MCF 10A (cell line): ENCODE measurements around the gene HMG20A. TPM values are rescaled to one million over a fixed set of nuclear protein-coding genes. Genes with fewer than 3 reads are reported as not detected.

Experiments
- BruUV-seq: library from RNA; stranded (reverse); fragments of 400-500 nt; replicated peaks from 2 replicates; lab custom pipeline; 2021; lab: Mats Ljungman, UMichigan
- CTCF ChIA-PET: fragments of 300-600 bp; sonication (Branson Sonifier 250); formaldehyde crosslinking; extraction: SDS; loops from one replicate; lab custom pipeline; 2021; ENCODE audit warnings: antibody characterized with exemption, inconsistent platforms; lab: Yijun Ruan, JAX
- POLR2A ChIA-PET: fragments of 300-600, 350-650 bp; sonication (Branson Sonifier 250); formaldehyde crosslinking; extraction: SDS; loops from one replicate; lab custom pipeline; 2020; ENCODE audit warnings: antibody characterized with exemption, inconsistent platforms; lab: Yijun Ruan, JAX
- DNase-seq: peaks from one replicate; pipeline ENCODE4 v3.0.0-alpha.2; 2018; ENCODE audit not compliant: unreplicated experiment
- H3K27ac Mint-ChIP-seq: one replicate; pipeline ENCODE4 v1.8.0; 2022; ENCODE audit warnings: mild to moderate bottlenecking, low read depth, mixed read lengths; ENCODE audit not compliant: unreplicated experiment
- H3K27me3 Mint-ChIP-seq: one replicate; pipeline ENCODE4 v1.8.0; 2022; ENCODE audit warnings: mixed read lengths; ENCODE audit not compliant: insufficient read depth, unreplicated experiment
- H3K36me3 Mint-ChIP-seq: one replicate; pipeline ENCODE4 v1.8.0; 2022; ENCODE audit warnings: mild to moderate bottlenecking, moderate library complexity, mixed read lengths; ENCODE audit not compliant: insufficient read depth, unreplicated experiment
- H3K4me1 Mint-ChIP-seq: one replicate; pipeline ENCODE4 v1.8.0; 2022; ENCODE audit warnings: mixed read lengths; ENCODE audit not compliant: insufficient read depth, unreplicated experiment
- H3K4me3 Mint-ChIP-seq: one replicate; pipeline ENCODE4 v1.8.0; 2022; ENCODE audit warnings: mild to moderate bottlenecking, moderate library complexity, mixed read lengths; ENCODE audit not compliant: unreplicated experiment
- H3K9me3 Mint-ChIP-seq: one replicate; pipeline ENCODE4 v1.8.0; 2022; ENCODE audit warnings: mixed read lengths; ENCODE audit not compliant: unreplicated experiment
- intact Hi-C: fragments of 100-400 bp; cut with micrococcal nuclease; formaldehyde crosslinking; loops from 2 replicates; pipeline ENCODE4 v1.14.1; 2022
- total RNA-seq: library from RNA; stranded (reverse); gene quantifications from 2 replicates; pipeline ENCODE4 v1.2.3, GENCODE V29; 2022
- TF ChIP-seq, protein P1 (sequence below): fragments of 200-600 bp; IDR thresholded peaks from one replicate; pipeline ENCODE4 v1.8.0; 2022; ENCODE audit warnings: antibody characterized with exemption, mild to moderate bottlenecking; ENCODE audit not compliant: unreplicated experiment

HMG20A gene
- total RNA-seq, 1 experiment from 2014 or later, result 39.7 TPM

DNA sequence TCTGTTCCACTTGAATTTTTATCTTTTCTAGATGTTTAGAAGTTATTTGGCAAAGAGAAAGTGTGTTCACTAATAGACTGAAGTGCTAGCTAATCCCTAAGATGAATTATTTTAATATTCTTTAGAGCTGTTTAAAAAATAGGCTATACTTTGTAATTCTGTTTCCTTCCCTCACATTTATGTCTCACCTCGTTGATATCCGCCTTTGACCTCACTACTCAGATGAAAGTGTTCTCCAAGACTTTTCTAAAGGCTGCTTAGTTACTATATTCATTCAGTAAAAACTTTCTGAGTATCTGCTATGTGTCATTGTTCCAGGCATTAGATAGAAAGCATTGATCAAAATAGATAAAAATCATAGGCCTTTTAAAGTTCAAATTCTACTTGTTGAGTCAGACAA is 38.3 kb downstream of the HMG20A start:
- Mint-ChIP-seq H3K27me3 (no peaks in the 10 kb centered on the region), H3K36me3 (peaks cover 31% of the 10 kb centered on the region), H3K9me3 (no peaks in the 10 kb centered on the region), H3K4me1 (peaks cover 22% of the 10 kb centered on the region), H3K4me3 (no peak overlapping the region), H3K27ac (no peak overlapping the region)
- intact Hi-C loops, result no loop called here
- CTCF ChIA-PET, result no interaction called here
- no TSS peak for BruUV-seq
- POLR2A ChIA-PET, result no interaction called here
- no peak for DNase-seq
- TF ChIP-seq, protein P1, sequence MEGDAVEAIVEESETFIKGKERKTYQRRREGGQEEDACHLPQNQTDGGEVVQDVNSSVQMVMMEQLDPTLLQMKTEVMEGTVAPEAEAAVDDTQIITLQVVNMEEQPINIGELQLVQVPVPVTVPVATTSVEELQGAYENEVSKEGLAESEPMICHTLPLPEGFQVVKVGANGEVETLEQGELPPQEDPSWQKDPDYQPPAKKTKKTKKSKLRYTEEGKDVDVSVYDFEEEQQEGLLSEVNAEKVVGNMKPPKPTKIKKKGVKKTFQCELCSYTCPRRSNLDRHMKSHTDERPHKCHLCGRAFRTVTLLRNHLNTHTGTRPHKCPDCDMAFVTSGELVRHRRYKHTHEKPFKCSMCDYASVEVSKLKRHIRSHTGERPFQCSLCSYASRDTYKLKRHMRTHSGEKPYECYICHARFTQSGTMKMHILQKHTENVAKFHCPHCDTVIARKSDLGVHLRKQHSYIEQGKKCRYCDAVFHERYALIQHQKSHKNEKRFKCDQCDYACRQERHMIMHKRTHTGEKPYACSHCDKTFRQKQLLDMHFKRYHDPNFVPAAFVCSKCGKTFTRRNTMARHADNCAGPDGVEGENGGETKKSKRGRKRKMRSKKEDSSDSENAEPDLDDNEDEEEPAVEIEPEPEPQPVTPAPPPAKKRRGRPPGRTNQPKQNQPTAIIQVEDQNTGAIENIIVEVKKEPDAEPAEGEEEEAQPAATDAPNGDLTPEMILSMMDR, result no peak

GRCh38 chr15:77461486-77461885 is 40.8 kb downstream of the HMG20A start:
- Mint-ChIP-seq H3K27me3 (no peaks in the 10 kb centered on the region), H3K27ac (no peak overlapping the region), H3K9me3 (no peaks in the 10 kb centered on the region), H3K36me3 (peaks cover 31% of the 10 kb centered on the region), H3K4me3 (no peak overlapping the region), H3K4me1 (peaks cover 7% of the 10 kb centered on the region)
- DNase-seq, result no peak
- BruUV-seq, result no TSS peak
- ChIA-PET CTCF (no interaction called here), POLR2A (no interaction called here)
- TF ChIP-seq, protein P1, result no peak
- intact Hi-C loops, result no loop called here

DNA sequence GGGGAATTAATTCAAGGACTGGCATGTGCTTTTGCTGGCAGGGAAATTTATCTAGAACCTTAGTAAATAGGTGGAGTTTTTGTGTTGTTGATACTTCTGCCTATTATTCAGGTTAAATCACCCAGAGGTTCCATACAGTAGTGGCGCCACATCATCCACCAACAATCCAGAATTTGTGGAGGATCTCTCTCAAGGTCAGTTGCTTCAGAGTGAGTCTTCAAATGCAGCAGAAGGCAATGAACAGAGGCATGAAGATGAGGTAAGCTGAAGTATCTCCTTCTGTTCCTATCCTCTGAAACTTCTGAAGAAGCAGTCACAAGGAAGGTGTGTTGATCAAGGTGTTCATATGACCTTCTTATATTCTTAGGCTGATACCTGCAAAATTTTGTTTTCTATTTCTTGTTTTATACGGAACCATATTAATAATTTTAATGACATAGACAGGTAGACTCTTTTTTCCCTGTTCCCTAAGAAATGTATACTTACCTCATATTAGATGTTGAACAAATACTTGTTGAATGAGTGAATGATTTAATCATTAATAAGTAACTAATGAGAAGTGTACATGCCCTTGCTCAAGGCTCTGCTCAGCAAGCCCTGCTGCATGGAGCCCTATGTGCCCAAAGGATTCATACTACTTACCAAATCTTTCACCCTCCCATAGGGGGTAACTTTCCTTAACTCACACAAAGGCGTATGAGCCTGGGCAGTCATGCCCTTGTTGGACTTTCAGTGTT is 43.6 kb downstream of the HMG20A start:
- H3K4me3 Mint-ChIP-seq, result no peak overlapping the region
- H3K27me3 Mint-ChIP-seq, result no peaks in the 10 kb centered on the region
- TF ChIP-seq, protein P1, result no peak
- H3K9me3 Mint-ChIP-seq, result no peaks in the 10 kb centered on the region
- ChIA-PET POLR2A (interaction anchor here (0.7 to 1.6 kb wide), 2 partner anchors 10 to 39 kb away, joined by 3 to 4 read pairs; no protein-coding TSS in a partner anchor), CTCF (interaction anchor here (0.7 kb wide), 1 partner anchor 18 kb away, joined by 3 read pairs; no protein-coding TSS in a partner anchor)
- peaks cover 36% of the 10 kb centered on the region for H3K36me3 Mint-ChIP-seq
- no TSS peak for BruUV-seq
- no peaks in the 10 kb centered on the region for H3K4me1 Mint-ChIP-seq
- no peak for DNase-seq
- intact Hi-C loops, result no loop called here
- no peak overlapping the region for H3K27ac Mint-ChIP-seq

DNA sequence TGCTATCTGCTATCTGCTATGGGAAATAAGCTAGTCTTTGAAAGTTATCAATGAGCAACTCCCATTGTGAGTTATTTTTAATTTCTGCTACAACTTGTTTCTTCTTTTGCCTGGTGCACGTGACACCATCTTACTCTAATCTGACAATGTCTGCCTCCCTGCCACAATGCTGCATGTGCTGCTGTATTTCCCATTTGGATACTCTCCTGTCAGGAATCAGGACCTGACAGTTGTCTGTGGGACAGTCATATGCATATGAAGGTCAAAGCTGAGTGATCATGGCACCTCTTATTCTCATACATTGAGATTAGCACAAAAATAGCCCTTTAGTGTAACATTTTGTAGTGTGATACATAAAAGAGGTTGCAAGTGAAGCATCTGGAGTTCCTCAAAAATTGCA is 45.8 kb downstream of the HMG20A start:
- no peaks in the 10 kb centered on the region for H3K4me1 Mint-ChIP-seq
- ChIA-PET CTCF (interaction anchor here (1.1 kb wide), 2 partner anchors 13 to 16 kb away, joined by 3 to 4 read pairs; no protein-coding TSS in a partner anchor), POLR2A (interaction anchor here (1.0 kb wide), 1 partner anchor 19 kb away, joined by 3 read pairs; no protein-coding TSS in a partner anchor)
- H3K36me3 Mint-ChIP-seq, result peaks cover 25% of the 10 kb centered on the region
- no peak overlapping the region for H3K27ac Mint-ChIP-seq
- intact Hi-C loops, result no loop called here
- no TSS peak for BruUV-seq
- no peaks in the 10 kb centered on the region for H3K9me3 Mint-ChIP-seq
- TF ChIP-seq, protein P1, result no peak
- no peak for DNase-seq
- H3K27me3 Mint-ChIP-seq, result no peaks in the 10 kb centered on the region
- no peak overlapping the region for H3K4me3 Mint-ChIP-seq
